NCI-H2081 treated with DMSO at 0.1 percent for 48 hours (cell line): ENCODE data around the gene ANGEL2.

Experiments used
- DNase-seq: peaks from one replicate; lab custom pipeline; 2025; lab: John Stamatoyannopoulos, UW

ANGEL2 gene

GRCh38 chr1:212951126-212951946 is 64.3 kb downstream of the ANGEL2 start:
- no peak for DNase-seq

- DNase-seq: peak; percentile 71
Measured at GRCh38 chr1:212950243-212951125, 65.2 kb downstream of the ANGEL2 start, which contains the start of gene VASH2. Gene VASH2, plus strand, starts transcription at chr1:212950541. Its CDS starts 1,002 bp downstream, at chr1:212951543.

- no peak for DNase-seq
Measured at GRCh38 chr1:212949771-212950170, 65.9 kb downstream of the ANGEL2 start.

- no peak for DNase-seq
Measured at GRCh38 chr1:212946872-212947271, 68.8 kb downstream of the ANGEL2 start.

- DNase-seq: no peak
Measured at GRCh38 chr1:212945463-212946160, 70.1 kb downstream of the ANGEL2 start.

- no peak for DNase-seq
Measured at GRCh38 chr1:212945056-212945455, 70.6 kb downstream of the ANGEL2 start.

GRCh38 chr1:212944229-212944901 is 71.3 kb downstream of the ANGEL2 start:
- DNase-seq: no peak

- DNase-seq: no peak
Measured at GRCh38 chr1:212943393-212943710, 72.3 kb downstream of the ANGEL2 start.

GRCh38 chr1:212942679-212943392 is 72.8 kb downstream of the ANGEL2 start:
- no peak for DNase-seq
